H9 (cell line): ENCODE measurements around the gene CRYGC. TPM values are rescaled to one million over a fixed set of nuclear protein-coding genes. Genes with fewer than 3 reads are reported as not detected.

ENCODE experiments used
- DNase-seq: peaks from one replicate; pipeline ENCODE4 v3.0.0-alpha.2; 2017
- H2AFZ ChIP-seq: one replicate; pipeline ENCODE4 v1.6.1; 2013; ENCODE audit warnings: mild to moderate bottlenecking, low read length, control low read depth, moderate library complexity
- H2AK5ac ChIP-seq: 2 replicates; pipeline ENCODE4 v1.6.1; 2013; ENCODE audit warnings: low read length, control low read depth, mixed read lengths; ENCODE audit not compliant: insufficient read length
- H2BK120ac ChIP-seq: one replicate; pipeline ENCODE4 v1.6.1; 2013; ENCODE audit warnings: low read depth, mild to moderate bottlenecking, low read length, control low read depth, inconsistent platforms; ENCODE audit not compliant: poor library complexity, severe bottlenecking
- H2BK12ac ChIP-seq: 2 replicates; pipeline ENCODE4 v1.6.1; 2013; ENCODE audit warnings: low read length, control low read depth, mixed read lengths, low read depth; ENCODE audit not compliant: insufficient read length
- H2BK15ac ChIP-seq: 2 replicates; pipeline ENCODE4 v1.6.1; 2013; ENCODE audit warnings: low read depth, low read length, control low read depth
- H2BK20ac ChIP-seq: one replicate; pipeline ENCODE4 v1.6.1; 2013; ENCODE audit warnings: low read depth, mild to moderate bottlenecking, low read length, control low read depth, inconsistent platforms; ENCODE audit not compliant: poor library complexity, severe bottlenecking
- H2BK5ac ChIP-seq: 2 replicates; pipeline ENCODE4 v1.6.1; 2013; ENCODE audit warnings: low read length, control low read depth, mixed read lengths; ENCODE audit not compliant: insufficient read length
- H3K14ac ChIP-seq: 2 replicates; pipeline ENCODE4 v1.6.1; 2013; ENCODE audit warnings: low read length, control low read depth; ENCODE audit not compliant: insufficient read depth
- H3K18ac ChIP-seq: 2 replicates; pipeline ENCODE4 v1.6.1; 2013; ENCODE audit warnings: low read depth, mild to moderate bottlenecking, mixed read lengths, low read length, control low read depth; ENCODE audit not compliant: insufficient read length
- H3K23ac ChIP-seq: 2 replicates; pipeline ENCODE4 v1.6.1; 2013; ENCODE audit warnings: low read length, control low read depth, mixed read lengths, low read depth; ENCODE audit not compliant: insufficient read length
- H3K23me2 ChIP-seq: 2 replicates; pipeline ENCODE4 v1.6.1; 2013; ENCODE audit warnings: low read depth, mild to moderate bottlenecking, mixed read lengths, low read length, control low read depth; ENCODE audit not compliant: insufficient read length, poor library complexity, severe bottlenecking
- H3K27ac ChIP-seq: 2 replicates; pipeline ENCODE4 v1.5.1; 2013; ENCODE audit warnings: low read length, control low read depth, mixed read lengths, low read depth; ENCODE audit not compliant: insufficient read length
- H3K27me3 ChIP-seq: 2 replicates; pipeline ENCODE4 v1.6.1; 2013; ENCODE audit warnings: low read length, control low read depth, inconsistent platforms; ENCODE audit not compliant: insufficient read depth
- H3K4ac ChIP-seq: 2 replicates; pipeline ENCODE4 v1.6.1; 2013; ENCODE audit warnings: low read depth, mild to moderate bottlenecking, control low read depth, inconsistent platforms, low read length, moderate library complexity
- H3K4me1 ChIP-seq: 2 replicates; pipeline ENCODE4 v1.6.1; 2013; ENCODE audit warnings: low read length, control low read depth, inconsistent platforms; ENCODE audit not compliant: insufficient read depth
- H3K4me2 ChIP-seq: 2 replicates; pipeline ENCODE4 v1.6.1; 2013; ENCODE audit warnings: low read length, control low read depth, mixed read lengths; ENCODE audit not compliant: insufficient read length, insufficient read depth
- H3K56ac ChIP-seq: 2 replicates; pipeline ENCODE4 v1.6.1; 2013; ENCODE audit warnings: low read depth, mild to moderate bottlenecking, mixed read lengths, low read length, control low read depth; ENCODE audit not compliant: insufficient read length
- H3K79me1 ChIP-seq: 2 replicates; pipeline ENCODE4 v1.6.1; 2013; ENCODE audit warnings: low read depth, mild to moderate bottlenecking, moderate library complexity, low read length, control low read depth, inconsistent platforms; ENCODE audit not compliant: insufficient read depth, poor library complexity, severe bottlenecking
- H3K79me2 ChIP-seq: 2 replicates; pipeline ENCODE4 v1.6.1; 2013; ENCODE audit warnings: low read length, control low read depth, inconsistent platforms; ENCODE audit not compliant: insufficient read depth
- H3K9ac ChIP-seq: 2 replicates; pipeline ENCODE4 v1.6.1; 2013; ENCODE audit warnings: low read length, control low read depth, mixed read lengths; ENCODE audit not compliant: insufficient read length; ENCODE audit errors: extremely low read depth
- H3K9me3 ChIP-seq: one replicate; pipeline ENCODE4 v1.6.1; 2013; ENCODE audit warnings: low read depth, low read length, inconsistent platforms; ENCODE audit not compliant: control insufficient read depth
- H3T11ph ChIP-seq: one replicate; pipeline ENCODE4 v1.6.1; 2013; ENCODE audit warnings: mild to moderate bottlenecking, low read length, control low read depth, inconsistent platforms
- H4K20me1 ChIP-seq: one replicate; pipeline ENCODE4 v1.6.1; 2013; ENCODE audit not compliant: control insufficient read depth, insufficient read length, insufficient read depth
- H4K5ac ChIP-seq: 2 replicates; pipeline ENCODE4 v1.6.1; 2013; ENCODE audit warnings: low read depth, mild to moderate bottlenecking, mixed read lengths, low read length, control low read depth; ENCODE audit not compliant: insufficient read length
- H4K8ac ChIP-seq: replicated peaks from 2 replicates; pipeline ENCODE4 v1.6.1; 2013; ENCODE audit warnings: low read length, control low read depth, mixed read lengths, low read depth; ENCODE audit not compliant: insufficient read length
- H4K91ac ChIP-seq: 2 replicates; pipeline ENCODE4 v1.6.1; 2013; ENCODE audit warnings: low read depth, mild to moderate bottlenecking, moderate library complexity, mixed read lengths, low read length, control low read depth; ENCODE audit not compliant: insufficient read length
- H3K27ac Mint-ChIP-seq, 3 experiments: 2 replicates in 2 of 3; 3 replicates in 1 of 3; pipeline ENCODE4 v1.8.0; 2020 to 2021; ENCODE audit warnings: mixed read lengths in 3 of 3, mild to moderate bottlenecking in 1 of 3, moderate library complexity in 1 of 3
- H3K27me3 Mint-ChIP-seq: 2 replicates; pipeline ENCODE4 v1.8.0; 2021; ENCODE audit warnings: low read depth, mild to moderate bottlenecking, moderate library complexity, mixed read lengths
- H3K36me3 Mint-ChIP-seq, 3 experiments: 2 replicates in 2 of 3; 3 replicates in 1 of 3; pipeline ENCODE4 v1.8.0; 2020 to 2021; ENCODE audit warnings: low read depth in 3 of 3, mixed read lengths in 3 of 3; ENCODE audit not compliant: insufficient read depth in 1 of 3
- H3K4me1 Mint-ChIP-seq, 2 experiments: 2 replicates each; pipeline ENCODE4 v1.8.0; 2020; ENCODE audit warnings: mixed read lengths in 2 of 2
- H3K4me3 Mint-ChIP-seq, 2 experiments: 2 replicates in 1 of 2; 3 replicates in 1 of 2; pipeline ENCODE4 v1.8.0; 2020 to 2021; ENCODE audit warnings: mild to moderate bottlenecking in 2 of 2, mixed read lengths in 2 of 2, moderate library complexity in 1 of 2
- H3K9me3 Mint-ChIP-seq, 2 experiments: 2 replicates in 1 of 2; 3 replicates in 1 of 2; pipeline ENCODE4 v1.8.0; 2020; ENCODE audit warnings: mild to moderate bottlenecking in 2 of 2, mixed read lengths in 2 of 2, moderate library complexity in 1 of 2
- WGBS: extraction: QIAGEN DNeasy Blood & Tissue Kit; methylation state at CpG from one replicate; pipeline ENCODE4 v1.1.7; 2013; ENCODE audit warnings: missing lambda C conversion rate, low lambda C conversion rate, mixed read lengths; ENCODE audit not compliant: insufficient read length; ENCODE audit errors: extremely low coverage; 5-methylcytosine and 5-hydroxymethylcytosine counted together
- total RNA-seq: library from RNA; stranded (reverse); gene quantifications from 2 replicates; pipeline ENCODE4 v1.2.1, GENCODE V29; 2021
- TF ChIP-seq, protein P1 (sequence below): fragments of 200-600 bp; sonication (generic); conservative IDR thresholded peaks from 3 replicates; pipeline ENCODE4 v1.8.0; 2021; ENCODE audit warnings: antibody characterized with exemption, mild to moderate bottlenecking

Gene CRYGC
- total RNA-seq, 1 experiment from 2014 or later = not detected

DNA sequence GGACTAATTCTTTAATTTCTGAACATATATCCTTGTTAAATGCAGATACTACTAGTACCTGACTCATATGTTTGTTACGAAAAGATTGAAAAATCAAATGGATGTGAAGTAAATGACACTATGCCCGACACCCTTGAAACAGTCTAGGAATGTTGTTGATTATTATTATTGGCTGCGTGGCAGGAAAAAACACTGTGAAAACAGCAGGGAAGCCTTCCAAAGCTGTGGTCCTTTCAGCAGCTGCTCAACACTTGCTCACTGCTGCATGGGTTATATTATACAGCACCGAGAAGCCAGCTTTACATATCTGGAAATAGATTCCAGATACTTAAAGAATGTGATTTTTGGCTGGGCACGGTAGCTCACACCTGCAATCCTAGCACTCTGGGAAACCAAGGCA is 31.8 kb downstream of the CRYGC start:
- H3K9me3 ChIP-seq = no peaks in the 10 kb centered on the region
- H3K4me3 Mint-ChIP-seq = no peak overlapping the region
- peaks cover 0 to 3% of the 10 kb centered on the region in 2 experiments; a peak in 1 of 5 replicates for H3K9me3 Mint-ChIP-seq
- no peak overlapping the region for H2BK20ac ChIP-seq
- no peaks in the 10 kb centered on the region for H3K79me1 ChIP-seq
- no peak overlapping the region for H2BK12ac ChIP-seq
- TF ChIP-seq, protein P1, sequence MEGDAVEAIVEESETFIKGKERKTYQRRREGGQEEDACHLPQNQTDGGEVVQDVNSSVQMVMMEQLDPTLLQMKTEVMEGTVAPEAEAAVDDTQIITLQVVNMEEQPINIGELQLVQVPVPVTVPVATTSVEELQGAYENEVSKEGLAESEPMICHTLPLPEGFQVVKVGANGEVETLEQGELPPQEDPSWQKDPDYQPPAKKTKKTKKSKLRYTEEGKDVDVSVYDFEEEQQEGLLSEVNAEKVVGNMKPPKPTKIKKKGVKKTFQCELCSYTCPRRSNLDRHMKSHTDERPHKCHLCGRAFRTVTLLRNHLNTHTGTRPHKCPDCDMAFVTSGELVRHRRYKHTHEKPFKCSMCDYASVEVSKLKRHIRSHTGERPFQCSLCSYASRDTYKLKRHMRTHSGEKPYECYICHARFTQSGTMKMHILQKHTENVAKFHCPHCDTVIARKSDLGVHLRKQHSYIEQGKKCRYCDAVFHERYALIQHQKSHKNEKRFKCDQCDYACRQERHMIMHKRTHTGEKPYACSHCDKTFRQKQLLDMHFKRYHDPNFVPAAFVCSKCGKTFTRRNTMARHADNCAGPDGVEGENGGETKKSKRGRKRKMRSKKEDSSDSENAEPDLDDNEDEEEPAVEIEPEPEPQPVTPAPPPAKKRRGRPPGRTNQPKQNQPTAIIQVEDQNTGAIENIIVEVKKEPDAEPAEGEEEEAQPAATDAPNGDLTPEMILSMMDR = no peak
- H3K27ac ChIP-seq = no peak overlapping the region
- H4K91ac ChIP-seq = no peak overlapping the region
- H3K4me1 Mint-ChIP-seq = peaks cover 7 to 11% of the 10 kb centered on the region in 2 experiments
- no peak overlapping the region for H3K27ac Mint-ChIP-seq
- no peaks in the 10 kb centered on the region for H3K27me3 ChIP-seq
- no peak overlapping the region for H2AK5ac ChIP-seq
- H3K18ac ChIP-seq = no peak overlapping the region
- DNase-seq = no peak
- H3K23me2 ChIP-seq = no peaks in the 10 kb centered on the region
- no peaks in the 10 kb centered on the region for H3K27me3 Mint-ChIP-seq
- no peak overlapping the region for H4K8ac ChIP-seq
- no peaks in the 10 kb centered on the region for H4K20me1 ChIP-seq
- no peaks in the 10 kb centered on the region; the same call in 1 of the 2 replicates for H3K4me1 ChIP-seq
- H3K23ac ChIP-seq = no peak overlapping the region
- H3K56ac ChIP-seq = no peak overlapping the region
- no peak overlapping the region for H3K14ac ChIP-seq
- no peaks in the 10 kb centered on the region for H3K36me3 Mint-ChIP-seq
- H2BK5ac ChIP-seq = no peak overlapping the region
- H2BK15ac ChIP-seq = no peak overlapping the region
- no CpG with 5 or more reads among the region's 5 CpGs for WGBS
- H3K4ac ChIP-seq = no peak overlapping the region
- no peak overlapping the region for H3K9ac ChIP-seq
- H3T11ph ChIP-seq = no peak overlapping the region
- no peak overlapping the region for H4K5ac ChIP-seq
- no peak overlapping the region for H2AFZ ChIP-seq
- H3K79me2 ChIP-seq = no peaks in the 10 kb centered on the region
- H3K4me2 ChIP-seq = no peak overlapping the region
- H2BK120ac ChIP-seq = no peak overlapping the region
